Glomerular endothelial cell (primary cell): ENCODE results near the gene PHKA2. TPM values are rescaled to one million over a fixed set of nuclear protein-coding genes. Genes with fewer than 3 reads are reported as not detected.
"Not testable (repeated sequence)": the region's sequence is repeated elsewhere in the genome, so short reads cannot be mapped to it uniquely, and the experiment has no call there.

ENCODE experiments used
- DNase-seq: peaks from one replicate; pipeline ENCODE4 v3.0.0-alpha.2; 2011; ENCODE audit warnings: low read depth, low spot score; ENCODE audit errors: extremely low read depth
- total RNA-seq: library from RNA; depleted of rRNA; stranded (reverse); fragments of >200 nt; gene quantifications from 2 replicates; pipeline ENCODE4 v1.2.3, GENCODE V29; 2015

Gene PHKA2
- total RNA-seq, 1 donor from 2014 or later: 6.7 TPM

DNA sequence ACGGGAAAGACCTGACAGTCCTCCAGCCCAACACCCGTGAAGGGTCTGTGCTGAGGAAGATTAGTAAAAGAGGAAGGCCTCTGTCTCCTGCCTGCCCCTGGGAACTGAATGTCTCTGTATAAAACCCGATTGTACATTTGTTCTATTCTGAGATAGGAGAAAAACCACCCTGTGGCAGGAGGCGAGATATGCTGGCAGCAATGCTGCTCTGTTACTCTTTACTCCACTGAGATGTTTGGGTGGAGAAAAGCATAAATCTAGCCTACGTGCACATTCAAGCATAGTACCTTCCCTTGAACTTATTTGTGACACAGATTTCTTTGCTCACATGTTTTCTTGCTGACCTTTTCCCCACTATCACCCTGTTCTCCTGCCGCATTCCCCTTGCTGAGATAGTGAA, 3.7 kb downstream of the PHKA2 start:
- not testable (repeated sequence) for DNase-seq

DNA sequence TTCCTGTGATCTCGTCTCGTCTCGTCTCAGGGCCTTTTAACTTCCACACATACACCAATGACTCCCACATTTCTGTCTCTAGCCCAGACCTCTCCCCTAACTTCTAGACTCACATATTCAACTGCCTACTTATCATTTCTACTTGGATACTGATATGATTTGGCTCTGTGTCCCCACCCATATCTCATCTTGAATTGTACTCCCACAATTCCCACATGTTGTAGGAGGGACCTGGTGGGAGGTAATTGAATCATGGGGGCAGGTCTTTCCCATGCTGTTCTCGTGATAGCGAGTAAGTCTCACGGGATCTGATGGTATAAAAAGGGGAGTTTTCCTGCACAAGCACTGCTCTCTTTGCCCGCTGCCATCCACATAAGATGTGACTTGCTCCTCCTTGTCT, 8.9 kb downstream of the PHKA2 start:
- no peak for DNase-seq

DNA sequence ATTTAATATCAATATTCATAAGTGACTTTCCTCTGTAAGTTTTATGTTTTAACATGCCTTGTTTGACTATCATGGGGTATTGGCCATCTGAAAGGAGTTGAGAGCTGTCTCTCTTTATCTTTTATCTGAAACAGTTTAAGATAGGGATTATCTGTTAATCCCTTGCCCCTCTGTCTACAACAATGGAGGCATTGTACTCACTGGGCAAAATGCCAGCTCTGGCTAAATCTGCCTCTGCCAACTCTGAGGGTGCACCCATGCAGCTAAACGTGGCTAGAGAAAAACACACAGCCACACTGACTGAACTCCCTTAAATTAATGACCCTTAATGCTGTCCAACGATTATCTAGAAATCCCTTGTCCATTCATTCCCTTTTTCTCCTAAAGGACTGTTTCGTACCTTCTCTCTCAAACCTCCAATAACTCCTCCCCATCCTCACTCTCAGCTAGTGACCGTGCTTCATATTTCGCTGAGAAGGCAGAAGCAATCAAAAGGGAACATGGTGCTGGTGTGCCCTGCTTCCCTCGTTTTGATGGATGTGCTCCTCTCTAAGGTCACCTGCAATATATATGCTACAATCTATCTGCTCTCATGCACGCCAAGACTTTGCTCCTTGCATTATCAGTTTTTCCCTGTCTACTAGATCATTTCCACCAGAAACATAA, 10.3 kb downstream of the PHKA2 start:
- no peak for DNase-seq

DNA sequence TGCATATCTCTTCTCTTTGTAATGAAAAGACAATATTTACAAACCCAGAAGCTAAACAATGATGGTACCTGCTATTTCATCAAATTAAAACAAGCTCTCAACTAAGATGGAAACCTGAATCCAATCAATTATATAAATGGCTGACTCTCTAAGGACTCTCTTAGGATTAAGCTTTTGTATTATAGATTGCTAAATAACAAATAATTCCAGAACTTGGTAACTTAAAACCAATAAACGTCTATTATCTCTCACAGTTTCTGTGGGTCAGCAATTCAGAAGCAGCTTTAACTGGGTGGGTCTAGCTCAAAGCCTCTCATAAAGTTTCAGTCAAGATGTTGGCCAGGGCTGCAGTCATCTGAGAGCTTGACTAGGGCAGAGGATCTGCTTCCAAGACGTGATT, 12.4 kb downstream of the PHKA2 start:
- no peak for DNase-seq

DNA sequence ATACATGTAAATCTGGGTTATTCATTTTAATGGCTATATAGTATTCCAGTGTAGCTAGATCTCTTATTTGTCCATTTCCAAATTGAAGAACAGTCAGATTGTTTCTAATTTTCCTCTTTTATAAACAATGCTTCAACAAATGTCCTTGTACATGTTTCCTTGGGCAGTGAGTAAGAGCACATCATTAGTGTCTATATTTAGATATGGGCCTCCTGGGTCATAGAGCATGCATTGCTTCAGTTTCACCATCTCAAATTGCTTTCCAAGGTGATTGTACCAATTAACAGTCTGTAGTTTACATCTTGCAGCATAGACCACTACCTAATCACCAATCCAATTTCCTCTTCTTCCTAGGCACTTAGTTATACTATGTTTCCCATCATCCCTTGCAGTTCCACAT, 13.4 kb downstream of the PHKA2 start:
- DNase-seq: no peak

DNA sequence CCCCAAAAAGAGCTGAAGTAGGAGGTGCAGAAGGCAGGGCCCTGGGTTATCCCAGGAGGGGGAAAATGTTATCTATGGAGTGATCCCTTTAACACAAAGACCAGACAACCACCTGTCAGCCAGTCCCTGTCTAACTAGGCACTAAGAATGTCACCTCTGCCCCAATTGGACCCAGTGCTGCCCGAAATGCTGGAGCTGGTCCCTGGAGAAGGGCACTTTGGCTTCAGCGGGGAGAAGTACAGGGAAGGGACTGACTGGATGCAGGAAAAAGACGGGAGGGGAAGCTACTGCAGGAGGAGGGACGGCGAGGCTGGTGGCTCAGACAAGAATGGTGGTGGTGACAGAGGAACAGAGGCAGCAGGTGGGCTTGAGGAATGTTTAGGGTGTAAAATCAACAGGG, 17.3 kb downstream of the PHKA2 start:
- DNase-seq: no peak

DNA sequence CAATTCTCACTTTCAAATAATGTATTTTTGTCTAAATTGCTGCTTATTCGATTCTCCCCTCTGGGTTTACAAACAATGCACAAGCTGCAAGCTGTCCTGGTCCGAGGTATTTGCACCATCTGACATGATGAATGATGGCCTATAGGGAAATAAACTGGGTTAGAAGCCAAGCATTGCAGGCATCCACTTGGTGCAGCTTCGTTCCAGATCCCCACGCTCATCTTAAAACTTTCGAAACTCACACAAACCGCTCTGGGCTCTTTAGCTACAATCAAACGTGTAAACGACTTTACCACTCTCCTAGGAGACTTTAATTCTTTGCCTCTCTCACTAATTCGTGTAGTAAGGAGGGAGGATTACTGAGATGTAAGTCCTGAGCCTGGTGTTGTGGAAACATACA, 19.0 kb downstream of the PHKA2 start:
- no peak for DNase-seq

DNA sequence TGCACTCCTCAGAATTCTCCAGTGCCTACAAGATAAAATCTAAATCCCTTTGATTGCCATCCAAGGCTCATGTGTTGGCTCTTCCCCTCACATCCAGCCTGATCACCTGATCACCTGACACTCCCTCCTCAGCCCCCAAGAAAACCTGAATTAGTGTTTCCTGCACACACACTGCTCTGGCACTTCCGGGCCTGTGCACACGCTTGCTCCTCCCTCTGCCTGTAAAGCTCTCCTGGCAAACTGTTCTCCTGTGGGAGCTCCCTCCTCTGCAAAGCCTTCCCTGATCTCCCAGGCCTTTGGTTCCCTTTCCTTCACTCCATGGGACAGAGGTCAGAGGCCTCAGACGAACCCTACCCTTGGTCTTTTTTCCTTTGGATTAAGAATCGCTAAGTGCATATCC, 19.9 kb downstream of the PHKA2 start:
- no peak for DNase-seq

DNA sequence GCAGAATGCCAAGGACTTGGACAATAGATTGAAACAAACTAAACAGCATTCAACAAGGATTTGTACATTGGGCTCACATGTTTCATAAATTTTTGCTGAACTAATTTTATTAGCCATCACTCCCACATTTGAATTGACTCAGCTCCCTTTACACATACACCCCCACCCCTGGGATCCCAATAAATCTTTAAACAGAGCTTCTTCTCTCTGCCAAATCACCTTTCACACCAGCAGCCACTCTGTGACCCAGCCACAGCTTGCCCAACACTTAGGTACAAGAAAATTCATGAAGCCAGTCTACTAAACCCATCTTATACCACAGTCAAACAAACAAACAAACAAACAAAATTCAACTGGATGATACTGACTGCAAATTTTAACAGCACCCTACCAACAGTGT, 21.6 kb downstream of the PHKA2 start:
- DNase-seq: no peak

DNA sequence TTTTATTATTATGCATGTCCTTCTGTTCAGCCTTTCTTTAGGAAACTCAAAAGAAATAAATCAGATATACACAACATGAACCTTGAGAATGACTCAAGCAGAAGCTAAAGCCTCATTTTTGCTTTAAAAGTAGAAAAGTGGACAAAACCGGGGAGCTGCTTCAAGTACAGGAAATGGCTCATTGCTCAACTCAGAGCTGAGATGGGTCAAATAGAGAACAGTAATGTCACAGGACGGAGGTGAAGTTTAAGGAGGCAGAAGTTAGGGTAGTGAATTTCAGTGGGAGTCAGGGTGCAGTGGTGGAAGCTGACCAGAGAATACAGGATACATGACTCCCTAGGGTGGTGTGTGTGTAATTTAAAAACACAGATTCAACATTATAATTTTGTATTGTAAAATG, 22.2 kb downstream of the PHKA2 start:
- DNase-seq: no peak

DNA sequence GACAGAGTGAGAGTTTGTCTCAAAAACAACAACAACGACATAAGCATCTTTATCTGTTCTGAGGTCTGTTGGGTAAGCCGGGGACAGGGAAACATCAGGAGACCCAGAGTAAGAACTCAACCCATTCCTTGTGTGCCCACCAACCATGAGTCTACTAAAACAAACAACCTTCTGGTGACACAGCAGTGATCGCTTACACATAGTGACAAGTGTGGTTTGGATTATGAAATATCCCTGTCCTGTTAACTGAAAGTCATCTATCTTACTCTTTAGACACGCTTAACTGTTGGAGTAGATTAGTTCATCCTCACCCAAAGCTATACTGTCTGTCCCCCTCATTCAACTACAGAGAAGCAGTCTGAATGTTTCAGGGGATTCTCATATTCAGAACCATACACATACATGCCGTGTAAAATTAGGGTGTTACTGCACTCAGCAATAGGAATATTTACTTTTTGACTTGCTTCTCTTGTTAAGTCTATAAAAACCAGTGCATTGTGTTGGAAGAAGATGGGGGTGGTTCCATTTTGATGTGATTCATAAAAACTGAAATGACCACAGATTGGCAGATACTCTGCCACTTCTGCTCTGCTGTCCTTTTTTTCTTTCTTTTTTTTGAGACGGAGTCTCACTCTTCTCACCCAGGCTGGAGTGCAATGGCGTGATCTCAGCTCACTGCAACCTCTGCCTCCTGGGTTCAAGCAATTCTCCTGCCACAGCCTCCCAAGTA, 27.4 kb downstream of the PHKA2 start:
- no peak for DNase-seq

DNA sequence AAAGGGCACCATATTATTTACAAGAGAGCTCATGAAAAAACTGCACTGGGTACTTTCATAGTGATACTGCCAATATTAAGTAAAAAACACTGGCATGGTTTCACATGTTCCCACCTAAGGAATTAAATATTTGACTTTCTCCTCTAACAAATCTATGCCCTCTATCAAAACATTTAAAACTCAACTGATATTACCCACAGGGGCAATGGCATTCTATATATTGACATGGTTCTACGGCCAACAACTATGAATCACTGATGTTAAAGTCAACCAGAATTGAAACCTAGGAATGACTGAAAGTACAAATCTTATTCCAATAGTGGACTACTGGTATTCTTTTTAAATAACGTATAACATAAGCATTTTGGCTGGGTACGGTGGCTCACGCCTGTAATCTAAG, 28.2 kb downstream of the PHKA2 start:
- no peak for DNase-seq

DNA sequence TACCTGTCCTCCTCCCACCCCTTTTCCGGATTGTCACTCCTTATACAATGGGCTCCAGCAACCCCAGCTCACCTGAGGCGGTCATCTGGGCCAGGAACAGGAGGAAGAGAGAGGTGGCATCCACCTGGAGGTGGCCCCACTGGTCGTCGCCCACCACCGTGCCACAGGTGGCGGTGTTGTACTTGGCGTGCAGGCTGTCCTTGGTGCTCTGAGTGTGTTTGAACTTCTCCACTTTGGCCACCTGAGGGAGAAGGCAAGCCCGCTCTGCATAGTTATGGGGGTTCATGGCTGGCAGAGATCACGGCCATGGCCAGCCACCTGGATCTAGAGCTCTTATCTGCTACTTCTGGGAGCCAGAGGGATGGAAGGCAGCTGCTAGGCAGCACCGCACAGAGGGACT, 32.9 kb downstream of the PHKA2 start:
- no peak for DNase-seq

DNA sequence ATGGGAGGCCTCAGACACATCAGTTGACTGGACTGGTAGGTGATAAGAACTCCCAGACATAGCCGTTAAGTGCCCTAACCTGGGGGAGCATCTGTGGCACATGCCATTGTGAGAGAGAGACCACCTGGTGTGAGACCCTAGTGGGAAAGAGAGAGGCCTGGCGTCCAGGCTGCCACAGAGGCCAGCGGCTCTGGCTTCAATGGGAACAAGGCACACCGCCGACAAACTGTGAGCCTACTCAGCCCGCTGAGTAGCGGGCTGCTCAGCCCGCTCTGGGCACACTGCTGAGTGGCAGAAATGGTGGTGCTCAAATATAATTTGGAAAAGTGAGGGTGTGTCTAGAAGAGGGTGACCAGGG, 34.0 kb downstream of the PHKA2 start:
- DNase-seq: no peak

DNA sequence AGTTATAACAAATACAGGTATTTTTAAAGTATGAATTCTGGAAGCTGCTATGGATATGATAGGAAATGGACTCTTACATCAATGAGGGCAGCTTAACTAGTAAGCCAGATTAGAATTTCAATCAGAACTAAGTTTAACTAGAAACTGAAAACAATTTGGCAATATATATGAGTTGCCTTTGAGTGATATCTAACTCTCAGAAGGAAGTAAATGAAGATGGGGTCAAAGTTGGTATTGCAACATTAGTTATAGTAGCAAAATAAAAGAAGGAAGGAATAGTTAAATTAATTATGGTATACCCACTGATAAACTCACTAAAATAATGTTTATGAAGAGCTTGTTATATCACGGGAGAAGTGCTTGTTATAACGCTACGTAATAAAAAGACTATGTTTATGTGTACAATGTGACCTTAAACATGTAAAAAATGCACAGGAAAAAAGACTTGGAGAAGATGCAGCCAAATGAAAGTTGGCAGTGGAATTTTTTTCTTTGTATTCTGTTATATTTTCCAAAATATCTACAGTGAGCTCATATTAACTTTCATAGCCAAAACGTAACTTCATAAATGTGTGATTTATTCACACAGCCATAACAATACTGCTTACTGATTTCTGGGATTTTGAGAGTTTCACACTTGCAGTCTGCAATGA, 34.5 kb downstream of the PHKA2 start:
- no peak for DNase-seq

DNA sequence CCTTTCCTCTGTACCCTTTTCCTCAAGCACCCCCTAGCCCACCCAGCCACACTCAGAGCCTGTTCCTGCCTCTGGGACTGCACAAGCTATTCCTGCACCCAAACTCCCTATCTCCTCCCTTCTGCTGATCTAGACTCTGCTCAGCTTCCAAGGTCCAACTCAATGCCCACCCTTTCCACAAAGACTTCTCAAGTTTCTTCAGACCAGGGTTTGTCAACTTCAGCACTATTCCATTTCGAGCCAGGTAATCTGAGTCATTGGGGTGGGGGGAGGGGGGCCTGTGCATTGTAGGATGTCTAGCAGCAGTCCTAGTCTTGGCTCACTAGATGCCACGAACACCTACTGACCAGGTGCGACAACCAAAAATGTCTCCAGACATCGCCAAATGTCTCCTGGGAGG, 37.3 kb downstream of the PHKA2 start:
- no peak for DNase-seq

DNA sequence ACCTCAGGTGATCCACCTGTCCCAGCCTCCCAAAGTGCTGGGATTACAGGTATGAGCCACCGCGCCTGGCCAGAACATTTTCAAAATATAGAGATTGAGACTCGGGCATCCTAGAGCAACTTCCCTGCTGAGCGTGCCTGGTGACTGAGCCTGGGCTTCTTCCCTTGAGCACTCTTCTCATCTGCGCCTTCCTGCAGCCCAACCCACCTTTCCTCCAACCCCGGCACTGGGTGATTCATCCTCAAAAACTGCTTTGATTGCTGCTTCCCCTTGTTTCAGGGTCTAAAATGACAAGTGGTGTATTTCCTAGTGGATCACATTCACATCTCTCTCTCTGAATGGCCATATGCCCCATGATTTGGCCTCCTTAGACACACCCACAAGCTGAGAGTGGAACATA, 37.8 kb downstream of the PHKA2 start:
- no peak for DNase-seq

DNA sequence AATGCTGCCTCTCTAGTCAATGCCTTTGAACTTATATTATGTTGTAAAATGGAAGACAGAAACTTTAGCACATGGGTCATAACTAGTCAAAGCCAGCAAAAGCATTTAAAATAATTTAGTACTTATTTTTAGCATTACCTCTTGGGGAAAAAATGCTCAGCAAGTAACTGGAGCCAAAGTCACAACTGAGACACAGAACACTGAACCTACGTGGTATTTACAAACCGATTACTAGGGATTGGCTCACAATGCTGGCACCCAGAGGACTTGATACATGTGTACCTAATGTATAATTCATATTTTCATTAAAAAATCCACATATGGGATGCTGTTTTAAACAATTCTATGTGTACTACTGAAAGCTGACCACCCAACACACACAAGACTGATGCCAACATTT, 38.4 kb downstream of the PHKA2 start:
- no peak for DNase-seq

DNA sequence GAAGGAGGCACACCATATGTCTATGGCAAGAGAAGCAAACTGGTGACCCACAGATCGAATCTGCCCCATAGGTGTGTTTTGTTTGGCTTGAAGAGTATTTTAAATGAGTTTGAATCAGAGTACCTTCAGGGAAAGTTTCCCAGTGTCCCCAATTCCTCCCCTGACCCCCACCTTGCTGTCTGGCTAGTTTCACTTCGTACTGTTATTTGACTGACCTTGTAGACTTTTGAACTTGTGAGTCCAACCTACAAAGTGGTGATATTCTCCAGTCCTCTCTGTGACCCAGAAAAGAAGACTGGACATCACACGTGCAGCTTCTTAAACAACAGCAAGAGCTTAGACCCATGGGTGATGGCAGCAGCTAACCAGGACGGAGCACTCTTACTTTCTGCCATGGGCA, 39.4 kb downstream of the PHKA2 start:
- no peak for DNase-seq

DNA sequence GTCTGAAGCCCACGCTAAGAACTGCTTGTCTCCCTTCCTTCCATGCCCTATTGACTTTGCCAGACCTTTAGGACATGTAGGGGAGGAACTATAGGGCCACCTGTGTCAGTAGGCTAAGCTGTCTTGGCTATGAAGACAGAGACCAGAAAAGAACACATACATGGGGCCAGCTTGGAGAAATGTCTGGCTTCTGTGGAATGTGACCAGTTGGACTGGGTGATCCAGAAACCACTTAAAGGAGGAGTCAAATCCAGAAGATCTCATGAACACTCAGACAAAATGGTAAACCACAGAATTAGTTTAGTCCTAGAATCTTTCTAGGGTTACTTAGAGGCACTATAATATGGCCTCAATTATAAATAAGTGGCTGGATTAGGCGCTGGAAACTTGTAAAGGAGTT, 42.0 kb downstream of the PHKA2 start:
- no peak for DNase-seq

DNA sequence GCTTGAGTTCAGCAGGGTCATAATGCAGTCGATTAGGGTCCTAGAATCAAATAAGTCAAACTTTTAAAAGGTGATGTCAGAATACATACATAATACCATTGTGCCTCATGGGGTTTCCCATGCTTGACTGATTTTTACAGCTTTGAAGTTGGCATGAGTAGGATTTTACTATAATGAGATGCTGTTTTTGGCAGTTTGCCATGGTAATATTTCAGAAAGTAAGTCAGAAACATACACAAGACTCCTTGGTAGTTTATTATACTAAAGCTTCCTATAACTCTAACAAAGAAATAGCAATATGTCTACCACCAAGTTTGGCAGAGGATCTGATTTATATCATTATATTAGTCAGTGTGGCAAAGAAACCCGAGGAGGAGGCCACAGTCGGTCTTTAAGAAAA, 45.2 kb downstream of the PHKA2 start:
- peak; percentile 9 for DNase-seq

DNA sequence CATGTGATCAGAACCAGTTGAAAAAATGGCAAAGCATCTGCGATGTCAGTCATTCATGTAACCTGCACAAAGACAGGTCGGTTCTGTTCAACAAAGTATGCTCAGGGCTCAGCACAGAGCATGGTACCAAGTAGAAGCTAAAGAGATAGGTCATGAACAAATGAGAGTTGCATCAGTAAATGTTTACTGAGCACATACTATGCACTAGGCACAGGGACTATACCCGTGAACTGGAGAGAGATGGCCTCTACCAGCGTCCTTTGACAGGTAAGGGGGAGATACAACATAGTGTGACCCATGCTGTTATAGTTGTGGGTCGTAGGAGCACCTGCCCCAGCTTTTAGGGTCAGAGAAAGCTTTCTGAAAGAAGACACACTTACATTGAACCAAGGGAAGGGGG, 46.7 kb downstream of the PHKA2 start:
- DNase-seq: no peak
